GM12874 (cell line): ENCODE results near the gene REXO2.

Experiments used
- TF ChIP-seq, protein P1 (sequence below): IDR thresholded peaks from 2 replicates; pipeline ENCODE4 v1.5.1; 2011; ENCODE audit warnings: low read depth, mild to moderate bottlenecking, control low read depth, low read length, moderate library complexity; ENCODE audit not compliant: insufficient read depth

The REXO2 gene

DNA sequence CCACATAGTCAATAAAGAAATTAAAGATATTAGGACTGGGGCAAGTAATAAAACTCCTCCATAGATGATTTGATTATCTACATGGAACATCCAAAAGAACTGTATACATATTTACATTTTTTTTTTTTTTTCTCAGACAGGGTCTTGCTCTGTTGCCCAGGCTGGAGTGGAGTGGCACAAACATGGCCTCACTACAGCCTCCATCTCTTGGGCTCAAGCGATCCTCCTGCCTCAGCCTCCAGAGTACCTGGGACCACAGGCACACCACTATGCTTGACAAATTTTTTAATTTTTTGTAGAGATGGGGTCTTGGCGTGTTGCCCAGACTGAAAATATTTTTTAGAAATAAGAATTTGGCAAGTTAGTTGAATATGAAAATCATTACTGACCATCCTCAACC, 24.7 kb downstream of the REXO2 start:
- TF ChIP-seq, protein P1, sequence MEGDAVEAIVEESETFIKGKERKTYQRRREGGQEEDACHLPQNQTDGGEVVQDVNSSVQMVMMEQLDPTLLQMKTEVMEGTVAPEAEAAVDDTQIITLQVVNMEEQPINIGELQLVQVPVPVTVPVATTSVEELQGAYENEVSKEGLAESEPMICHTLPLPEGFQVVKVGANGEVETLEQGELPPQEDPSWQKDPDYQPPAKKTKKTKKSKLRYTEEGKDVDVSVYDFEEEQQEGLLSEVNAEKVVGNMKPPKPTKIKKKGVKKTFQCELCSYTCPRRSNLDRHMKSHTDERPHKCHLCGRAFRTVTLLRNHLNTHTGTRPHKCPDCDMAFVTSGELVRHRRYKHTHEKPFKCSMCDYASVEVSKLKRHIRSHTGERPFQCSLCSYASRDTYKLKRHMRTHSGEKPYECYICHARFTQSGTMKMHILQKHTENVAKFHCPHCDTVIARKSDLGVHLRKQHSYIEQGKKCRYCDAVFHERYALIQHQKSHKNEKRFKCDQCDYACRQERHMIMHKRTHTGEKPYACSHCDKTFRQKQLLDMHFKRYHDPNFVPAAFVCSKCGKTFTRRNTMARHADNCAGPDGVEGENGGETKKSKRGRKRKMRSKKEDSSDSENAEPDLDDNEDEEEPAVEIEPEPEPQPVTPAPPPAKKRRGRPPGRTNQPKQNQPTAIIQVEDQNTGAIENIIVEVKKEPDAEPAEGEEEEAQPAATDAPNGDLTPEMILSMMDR: no peak

DNA sequence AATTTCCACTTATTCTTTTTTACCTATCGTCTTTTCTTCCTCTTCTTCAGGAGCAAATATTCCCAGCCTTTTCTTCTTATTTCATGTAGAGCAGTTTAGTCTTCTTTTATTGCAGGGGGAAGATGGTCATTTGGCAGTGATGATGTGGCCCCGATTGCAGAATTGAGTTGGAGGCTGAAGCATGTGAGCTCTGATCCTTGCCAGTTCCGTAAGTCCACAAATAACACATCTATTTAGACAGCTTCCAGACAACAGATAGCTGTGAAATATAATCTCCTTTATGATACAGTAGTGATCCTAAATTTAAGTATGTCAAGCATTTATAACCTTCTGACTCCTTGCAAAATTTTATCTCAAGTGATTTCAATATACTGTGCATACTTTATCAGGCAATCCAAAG, 27.5 kb downstream of the REXO2 start:
- TF ChIP-seq, protein P1: no peak

DNA sequence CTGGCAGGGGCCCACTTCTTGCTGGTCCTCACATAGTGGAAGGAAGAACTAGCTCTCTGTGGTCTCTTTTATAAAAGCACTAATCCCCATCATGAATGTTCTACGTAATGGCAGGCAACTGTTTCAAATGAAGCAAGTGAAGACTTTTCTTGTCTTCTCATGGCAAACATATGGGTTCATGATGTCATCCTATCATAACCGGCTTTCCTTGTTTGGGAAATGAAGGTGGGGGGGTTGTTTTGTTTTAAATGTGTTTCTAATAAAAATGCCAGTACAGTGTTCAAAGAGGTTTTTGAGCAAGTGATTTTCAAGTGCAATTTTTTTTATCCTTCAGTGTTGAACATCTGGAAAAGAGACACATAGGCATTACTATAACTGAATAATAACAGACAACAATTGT, 33.4 kb downstream of the REXO2 start:
- TF ChIP-seq, protein P1: no peak

DNA sequence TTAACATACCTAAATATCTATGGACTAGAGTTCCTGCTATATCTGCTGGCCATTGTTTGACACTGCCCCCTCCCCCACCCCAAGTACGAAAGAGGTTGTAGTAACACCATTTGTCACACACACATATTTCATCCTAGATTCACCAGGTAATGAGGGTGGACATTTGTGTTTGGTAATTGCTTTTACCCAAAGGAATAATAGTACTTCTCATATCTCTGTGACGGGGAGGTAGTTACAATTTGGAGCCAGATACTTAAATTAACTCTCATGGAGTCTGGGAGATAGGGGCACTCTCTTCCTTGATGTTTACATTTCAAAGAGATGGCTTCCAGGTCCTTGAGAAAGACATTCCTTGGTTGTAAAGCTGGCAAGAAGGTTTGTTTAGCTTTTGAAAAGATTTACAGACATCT, 38.7 kb downstream of the REXO2 start:
- TF ChIP-seq, protein P1: no peak

DNA sequence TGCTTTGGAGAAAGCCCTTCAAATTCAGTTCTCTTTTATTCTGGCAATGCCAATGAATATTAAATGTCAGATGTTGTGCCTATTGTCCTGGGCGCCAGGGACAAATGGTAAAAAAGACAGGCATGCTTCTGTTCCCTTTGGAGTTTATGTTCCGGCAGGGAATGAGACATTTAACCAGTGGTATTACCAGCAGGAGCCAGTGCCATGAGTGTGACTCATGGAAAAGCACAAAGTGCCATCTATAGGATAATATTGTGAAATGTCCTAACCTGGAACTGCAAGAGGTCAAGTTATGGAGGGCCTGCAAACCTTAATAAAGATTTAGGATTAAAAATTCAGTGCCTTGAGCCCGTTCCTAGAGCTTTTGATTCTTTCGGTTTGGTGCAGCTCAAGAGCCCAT, 39.5 kb downstream of the REXO2 start:
- TF ChIP-seq, protein P1: no peak

DNA sequence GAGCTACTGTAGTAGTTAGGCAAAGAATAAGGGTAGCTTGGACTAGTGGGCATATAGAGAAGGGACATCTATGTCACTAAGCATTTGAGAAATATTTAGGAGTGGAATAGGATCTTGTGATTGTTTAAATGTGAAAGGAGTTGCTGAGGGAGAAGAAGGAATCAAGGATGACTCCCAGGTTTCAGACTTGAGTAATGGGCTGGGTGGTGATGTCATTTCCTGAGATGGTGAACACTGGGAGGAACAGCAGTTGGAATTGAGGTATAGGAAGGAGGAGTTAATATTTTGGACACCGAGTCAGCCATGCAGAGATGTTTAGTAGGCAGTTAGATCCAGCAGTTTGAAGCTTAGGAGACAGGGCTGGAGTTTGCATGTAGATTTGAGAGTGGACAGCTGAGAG, 40.1 kb downstream of the REXO2 start:
- TF ChIP-seq, protein P1: no peak

DNA sequence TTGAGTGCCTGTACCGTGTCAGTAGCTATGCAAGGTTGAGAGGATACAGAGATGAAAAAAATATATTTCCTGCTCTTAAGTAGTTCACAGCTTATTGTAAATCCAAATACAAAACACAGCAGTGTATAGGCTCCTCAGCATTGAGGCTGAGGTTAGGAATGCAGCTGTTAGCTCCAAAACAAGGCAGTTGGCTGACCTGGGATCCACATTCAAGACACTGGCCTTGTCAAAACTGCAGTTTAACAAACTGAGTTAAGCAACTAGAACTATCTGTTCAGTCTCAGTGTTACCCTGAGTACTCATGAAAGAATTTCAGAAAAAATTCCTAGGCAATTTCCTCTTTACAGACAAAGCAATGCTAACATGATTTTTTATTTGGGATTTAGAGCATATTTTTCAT, 42.8 kb downstream of the REXO2 start:
- TF ChIP-seq, protein P1: no peak

DNA sequence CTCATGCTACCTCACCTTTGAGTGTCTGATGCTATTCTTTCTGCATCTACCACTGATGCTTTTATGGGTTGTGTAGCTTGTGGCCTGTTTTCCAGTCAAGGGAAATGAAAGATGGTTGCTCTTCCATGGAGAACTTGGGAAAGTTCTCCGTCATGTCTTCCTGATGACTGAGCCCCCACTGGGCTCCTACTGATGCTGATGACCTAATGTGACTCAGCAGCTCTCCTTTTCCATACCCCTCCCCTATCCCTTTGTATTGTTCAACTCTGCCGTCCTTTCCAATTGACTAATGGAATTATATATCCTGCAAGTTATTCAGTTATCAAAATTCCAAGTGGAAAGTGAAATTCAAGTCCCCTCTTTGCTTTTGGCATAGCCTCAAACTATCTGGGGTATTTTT, 44.7 kb downstream of the REXO2 start:
- TF ChIP-seq, protein P1: no peak
